ENCODE data around the gene CPSF7.
"Not testable (repeated sequence)": the region's sequence is repeated elsewhere in the genome, so short reads cannot be mapped to it uniquely, and the experiment has no call there.

CPSF7 gene, protein sequence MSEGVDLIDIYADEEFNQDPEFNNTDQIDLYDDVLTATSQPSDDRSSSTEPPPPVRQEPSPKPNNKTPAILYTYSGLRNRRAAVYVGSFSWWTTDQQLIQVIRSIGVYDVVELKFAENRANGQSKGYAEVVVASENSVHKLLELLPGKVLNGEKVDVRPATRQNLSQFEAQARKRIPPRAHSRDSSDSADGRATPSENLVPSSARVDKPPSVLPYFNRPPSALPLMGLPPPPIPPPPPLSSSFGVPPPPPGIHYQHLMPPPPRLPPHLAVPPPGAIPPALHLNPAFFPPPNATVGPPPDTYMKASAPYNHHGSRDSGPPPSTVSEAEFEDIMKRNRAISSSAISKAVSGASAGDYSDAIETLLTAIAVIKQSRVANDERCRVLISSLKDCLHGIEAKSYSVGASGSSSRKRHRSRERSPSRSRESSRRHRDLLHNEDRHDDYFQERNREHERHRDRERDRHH

DNA sequence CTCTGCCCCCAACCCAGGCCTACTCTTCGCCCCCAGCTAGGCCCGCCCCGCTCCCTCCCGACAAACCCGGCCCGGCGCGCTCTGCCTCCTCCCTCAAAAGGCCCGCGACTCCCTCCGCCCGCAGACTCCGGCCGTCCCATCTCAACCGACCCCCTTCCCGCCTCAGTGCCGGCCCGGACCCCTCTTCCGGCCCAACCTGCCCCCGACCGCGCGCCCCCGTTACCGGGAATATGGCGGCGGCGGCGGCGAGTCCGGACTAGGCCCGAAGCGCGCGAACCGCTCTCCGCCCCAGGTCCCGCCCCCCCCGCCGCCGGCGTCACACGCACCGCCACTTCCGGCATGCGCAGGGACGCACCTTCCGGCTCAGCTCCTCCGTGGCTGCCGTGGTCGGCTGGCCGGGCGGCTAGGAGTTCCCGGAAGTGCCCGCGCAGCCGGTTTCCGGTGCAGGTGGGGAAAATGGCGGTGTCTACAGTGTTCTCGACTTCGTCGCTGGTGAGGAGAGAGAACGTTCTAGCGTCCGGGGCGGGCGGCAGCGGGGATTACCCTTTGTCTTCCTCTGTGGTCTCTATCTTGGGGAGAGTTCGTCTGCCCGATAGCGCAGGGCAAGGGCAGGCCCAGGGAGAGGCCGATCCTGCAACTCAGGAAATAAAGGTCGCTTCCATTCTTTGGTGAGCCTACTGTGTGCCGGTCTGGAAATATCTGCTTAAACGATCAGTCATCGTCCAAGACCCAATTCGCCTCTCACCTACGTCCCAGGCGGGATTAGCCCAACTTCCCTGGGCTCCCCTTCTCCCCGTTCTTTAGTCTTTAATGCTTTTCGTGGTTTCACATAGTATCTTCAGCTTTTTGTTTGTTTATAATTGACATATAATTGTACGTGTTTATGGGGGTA lies at the start of gene CPSF7, which contains the start of gene SDHAF2:
TSS of gene CPSF7 (minus strand) at position 285 of the 892 bp plus-strand sequence. CDS start 740 bp downstream, outside the sequence.
TSS of gene SDHAF2 (plus strand) at position 434 of the 892 bp plus-strand sequence. CDS start at position 457, 23 bp downstream.
- DNase-seq: peak; percentile 93

GRCh38 chr11:61477727-61478148 lies 48.0 kb upstream of the CPSF7 start:
- DNase-seq: no peak

GRCh38 chr11:61477126-61477525 lies 47.4 kb upstream of the CPSF7 start:
- DNase-seq: no peak

GRCh38 chr11:61476371-61476770 lies 46.6 kb upstream of the CPSF7 start:
- DNase-seq: no peak

- no peak for DNase-seq
Measured at GRCh38 chr11:61475433-61475832, 45.7 kb upstream of the CPSF7 start.

- no peak for DNase-seq
Measured at GRCh38 chr11:61474013-61474643, 44.4 kb upstream of the CPSF7 start.

- no peak for DNase-seq
Measured at GRCh38 chr11:61473370-61474012, 43.7 kb upstream of the CPSF7 start.

DNA sequence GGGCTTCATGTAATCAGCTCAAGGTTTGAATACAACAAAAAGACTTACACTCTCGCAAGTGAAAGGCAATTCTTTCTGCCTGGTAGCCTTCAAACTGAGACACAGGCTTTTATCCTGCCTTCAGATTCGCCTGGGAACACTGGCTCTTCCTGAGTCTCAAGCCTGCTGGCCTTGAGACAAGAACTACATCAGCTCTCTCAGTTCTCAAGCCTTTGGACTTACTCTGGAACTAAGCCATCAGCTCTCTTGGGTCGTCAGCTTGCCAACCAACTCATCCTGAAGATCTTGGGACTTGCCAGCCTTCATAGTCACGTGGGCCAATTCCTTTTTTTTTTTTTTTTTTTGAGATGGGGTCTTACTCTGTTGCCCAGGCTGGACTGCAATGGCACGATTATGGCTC lies 43.1 kb upstream of the CPSF7 start:
- no peak for DNase-seq

DNA sequence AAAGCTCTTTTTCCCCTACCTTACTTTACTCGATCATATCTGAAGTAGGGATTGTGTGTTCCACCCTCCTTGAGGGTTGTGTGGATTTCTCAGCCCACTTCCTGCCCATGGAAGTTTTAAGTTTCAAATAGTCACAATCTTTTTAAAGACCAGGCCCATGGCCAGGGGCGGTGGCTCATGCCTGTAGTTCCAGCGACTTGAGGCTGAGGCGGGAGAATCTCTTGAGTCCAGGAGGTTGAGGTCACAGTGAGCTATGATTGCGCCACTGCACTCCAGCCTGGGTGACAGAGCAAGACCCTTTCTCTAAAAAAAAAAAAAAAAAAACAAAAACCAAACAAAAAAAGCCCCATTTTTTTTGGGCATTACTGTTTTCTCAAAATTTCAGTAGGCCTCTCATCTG lies 42.5 kb upstream of the CPSF7 start:
- no peak for DNase-seq

GRCh38 chr11:61468002-61468401 lies 38.2 kb upstream of the CPSF7 start:
- no peak for DNase-seq

DNA sequence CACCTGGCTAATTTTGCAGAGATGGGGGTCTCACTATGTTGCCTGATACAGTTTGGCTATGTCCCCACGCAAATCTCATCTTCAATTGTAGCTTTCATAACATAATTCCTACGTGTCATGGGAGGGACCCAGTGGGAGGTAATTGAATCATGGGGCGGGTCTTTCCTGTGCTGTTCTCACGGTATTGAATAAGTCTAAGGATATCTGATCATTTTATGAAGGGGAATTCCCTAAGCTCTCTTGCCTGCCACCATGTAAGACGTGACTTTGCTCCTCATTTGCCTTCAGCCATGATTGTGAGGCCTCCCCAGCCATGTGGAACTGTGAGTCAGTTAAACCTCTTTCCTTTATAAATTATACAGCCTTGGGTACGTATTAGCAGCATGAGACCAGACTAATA lies 37.8 kb upstream of the CPSF7 start:
- not testable (repeated sequence) for DNase-seq

- DNase-seq: no peak
Measured at GRCh38 chr11:61460986-61461385, 31.2 kb upstream of the CPSF7 start.

DNA sequence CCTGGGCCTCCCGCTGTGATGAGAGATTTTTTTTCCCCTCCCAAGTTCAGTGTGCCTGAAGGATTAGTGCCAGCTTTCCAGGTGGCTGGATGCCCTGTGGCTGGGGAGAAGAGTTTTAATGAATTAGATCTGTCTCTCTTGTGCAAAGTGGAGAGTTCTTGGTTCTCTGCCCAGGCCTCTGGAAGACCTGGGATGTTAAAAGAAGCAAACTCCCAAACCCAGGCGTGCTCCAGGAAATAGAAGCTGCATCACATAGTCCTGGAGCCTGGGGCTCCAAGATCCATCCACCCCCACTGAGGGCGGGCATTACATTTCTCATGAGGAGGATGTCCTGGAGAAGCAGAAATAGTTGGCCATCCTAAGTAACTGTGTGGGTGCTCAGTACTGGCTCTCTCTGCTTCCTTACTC lies 30.7 kb upstream of the CPSF7 start:
- DNase-seq: no peak

DNA sequence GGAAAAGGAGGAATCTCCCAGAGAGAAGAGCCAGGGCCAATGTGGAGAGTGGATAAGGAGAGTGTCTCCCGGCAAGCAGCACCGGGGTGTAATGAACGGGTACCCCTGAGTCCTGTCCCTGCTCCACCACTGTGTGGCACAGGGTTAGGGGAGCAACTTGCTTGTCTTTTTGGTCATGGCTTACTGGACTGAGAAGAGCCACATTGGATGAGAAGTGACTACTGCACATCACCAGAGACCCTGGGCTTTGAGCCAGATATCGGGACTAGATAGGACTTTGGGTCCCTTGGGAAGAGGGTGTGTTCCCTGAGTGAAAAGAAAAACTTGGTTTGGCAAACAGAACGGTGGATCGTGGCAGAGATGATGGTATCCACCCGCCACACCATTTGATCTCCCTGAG lies 24.7 kb upstream of the CPSF7 start:
- no peak for DNase-seq

DNA sequence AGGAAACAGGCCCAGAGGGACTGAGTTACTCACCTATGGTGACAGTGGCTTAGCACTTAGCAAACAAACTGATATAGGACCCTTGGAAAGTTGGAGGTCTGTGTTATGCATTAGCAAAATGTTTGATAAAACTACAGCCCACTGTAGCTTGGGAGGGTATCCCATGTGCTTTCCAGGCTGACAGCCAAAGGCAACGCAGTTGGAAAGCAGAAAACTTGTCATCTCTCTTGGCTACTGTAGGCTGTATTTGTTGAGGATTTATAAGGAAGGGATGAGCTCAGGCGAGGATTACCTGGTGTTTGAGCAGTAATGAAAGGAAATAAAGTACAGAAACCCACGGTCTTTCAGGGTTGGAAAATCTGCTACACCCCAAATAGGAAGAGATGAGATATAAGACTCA lies 23.9 kb upstream of the CPSF7 start:
- DNase-seq: no peak

GRCh38 chr11:61452825-61453224 lies 23.1 kb upstream of the CPSF7 start:
- DNase-seq: no peak

GRCh38 chr11:61448552-61448927 lies 18.8 kb upstream of the CPSF7 start:
- DNase-seq: no peak

DNA sequence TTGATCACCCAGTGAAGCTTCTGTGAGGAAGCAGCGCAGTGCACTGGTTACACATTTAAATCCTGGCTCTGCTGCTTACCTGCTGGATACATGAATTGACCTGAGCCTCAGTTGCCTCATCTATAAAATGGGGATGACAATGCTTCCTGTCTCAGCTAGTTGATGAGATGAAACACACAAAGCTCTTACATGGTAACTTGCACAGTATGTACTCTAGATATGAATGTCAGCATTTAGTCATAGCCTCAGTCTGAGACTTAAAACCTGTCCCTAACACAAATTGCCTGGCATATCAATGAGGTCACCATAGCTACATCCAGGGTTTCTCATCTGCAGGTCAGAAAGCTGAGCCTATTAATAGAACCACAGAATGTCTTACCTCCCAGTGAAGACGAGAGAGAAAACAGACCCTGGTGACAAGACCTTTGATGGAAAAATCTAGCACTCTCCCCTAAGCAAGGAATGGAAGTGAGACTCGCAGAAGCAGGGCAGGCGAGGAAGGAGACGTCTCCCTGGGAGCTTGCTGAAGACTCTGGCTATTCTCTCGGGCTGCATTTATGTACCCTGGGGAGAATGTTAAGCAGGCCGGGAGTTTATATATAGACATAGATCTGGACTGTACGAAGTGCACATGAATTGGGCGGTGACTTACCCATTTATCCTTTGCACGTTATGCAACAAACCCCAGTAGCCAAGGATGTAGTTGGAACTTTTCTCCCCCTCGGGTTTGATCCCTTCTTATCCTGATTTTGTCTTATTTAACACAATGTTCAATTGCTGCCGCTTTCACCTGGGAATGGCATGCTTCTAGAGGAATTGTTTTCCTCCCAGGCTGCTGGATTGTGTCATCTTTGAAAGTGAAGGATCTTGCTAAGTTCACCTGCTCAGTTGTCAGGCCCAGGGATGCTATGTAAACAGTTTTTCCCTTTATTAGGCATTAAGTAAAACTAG lies 18.1 kb upstream of the CPSF7 start:
- no peak for DNase-seq

- DNase-seq: peak; percentile 61
Measured at GRCh38 chr11:61446211-61446651, 16.5 kb upstream of the CPSF7 start.

DNA sequence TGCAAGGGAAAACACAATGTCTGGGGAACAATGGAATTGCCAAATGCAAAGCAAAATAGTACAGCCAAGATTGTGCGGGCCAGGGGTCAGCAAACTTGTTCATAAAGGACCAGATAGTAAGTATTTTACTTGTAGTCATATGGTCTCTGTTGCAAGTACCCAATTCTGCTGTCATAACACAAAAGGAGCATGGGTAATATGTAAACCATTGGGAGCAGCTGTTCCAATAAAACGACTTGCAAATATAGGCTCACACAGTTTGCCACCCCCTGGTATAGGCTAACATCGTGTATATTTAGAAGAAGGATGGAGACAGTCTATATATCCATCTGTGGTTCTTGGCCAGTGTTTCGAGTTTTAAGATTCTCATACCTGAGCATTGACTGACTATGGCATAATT lies 15.7 kb upstream of the CPSF7 start:
- DNase-seq: no peak

- DNase-seq: no peak
Measured at GRCh38 chr11:61442616-61443015, 12.8 kb upstream of the CPSF7 start.
